NCI-H774 (cell line): ENCODE data around the gene LILRA2.
"Not testable (repeated sequence)": the region's sequence is repeated elsewhere in the genome, so short reads cannot be mapped to it uniquely, and the experiment has no call there.

Source experiments
- DNase-seq: peaks from one replicate; lab custom pipeline; 2025; lab: John Stamatoyannopoulos, UW

LILRA2 gene

GRCh38 chr19:54571715-54572615, 1.6 kb upstream of the LILRA2 start:
- DNase-seq: not testable (repeated sequence)

GRCh38 chr19:54572696-54573311, 786 bp upstream of the LILRA2 start:
- DNase-seq: no peak

- no peak for DNase-seq
Observed at GRCh38 chr19:54574051-54574450, 461 bp downstream of the LILRA2 start.

GRCh38 chr19:54574527-54575056, 1.0 kb downstream of the LILRA2 start:
- no peak for DNase-seq

- not testable (repeated sequence) for DNase-seq
Observed at GRCh38 chr19:54575205-54575604, 1.6 kb downstream of the LILRA2 start.

- DNase-seq: no peak
Observed at GRCh38 chr19:54576411-54576976, 2.9 kb downstream of the LILRA2 start.

GRCh38 chr19:54577334-54577733, 3.7 kb downstream of the LILRA2 start:
- no peak for DNase-seq

GRCh38 chr19:54578268-54578667, 4.7 kb downstream of the LILRA2 start:
- not testable (repeated sequence) for DNase-seq

- no peak for DNase-seq
Observed at GRCh38 chr19:54586397-54586796, 12.8 kb downstream of the LILRA2 start.

GRCh38 chr19:54587026-54587425, 13.4 kb downstream of the LILRA2 start:
- no peak for DNase-seq

GRCh38 chr19:54593445-54593844, 19.9 kb downstream of the LILRA2 start, which contains the start of gene LILRA1:
LILRA1 (plus strand) TSS chr19:54593632; CDS start chr19:54594245, 613 bp downstream.
- not testable (repeated sequence) for DNase-seq

GRCh38 chr19:54593931-54594626, 20.5 kb downstream of the LILRA2 start:
- not testable (repeated sequence) for DNase-seq

GRCh38 chr19:54594737-54595136, 21.1 kb downstream of the LILRA2 start:
- no peak for DNase-seq

- DNase-seq: not testable (repeated sequence)
Observed at GRCh38 chr19:54595680-54596436, 22.3 kb downstream of the LILRA2 start.

- DNase-seq: no peak
Observed at GRCh38 chr19:54600212-54600611, 26.6 kb downstream of the LILRA2 start.

GRCh38 chr19:54606230-54606629, 32.6 kb downstream of the LILRA2 start:
- DNase-seq: no peak

- no peak for DNase-seq
Observed at GRCh38 chr19:54606891-54607784, 33.5 kb downstream of the LILRA2 start.

GRCh38 chr19:54607785-54608150, 34.2 kb downstream of the LILRA2 start:
- no peak for DNase-seq

- no peak for DNase-seq
Observed at GRCh38 chr19:54608205-54608604, 34.6 kb downstream of the LILRA2 start.

GRCh38 chr19:54608792-54609191, 35.2 kb downstream of the LILRA2 start:
- no peak for DNase-seq
